Measurements from ENCODE around the gene RFESD. TPM values are rescaled to one million over a fixed set of nuclear protein-coding genes. Genes with fewer than 3 reads are reported as not detected.
A peak's percentile ranks its signal among the peaks of the same experiment; 100 is the strongest.

Gene RFESD
- total RNA-seq, 4 donors from 2014 or later, result 2.4 to 9.8 (median 6.2) TPM

DNA sequence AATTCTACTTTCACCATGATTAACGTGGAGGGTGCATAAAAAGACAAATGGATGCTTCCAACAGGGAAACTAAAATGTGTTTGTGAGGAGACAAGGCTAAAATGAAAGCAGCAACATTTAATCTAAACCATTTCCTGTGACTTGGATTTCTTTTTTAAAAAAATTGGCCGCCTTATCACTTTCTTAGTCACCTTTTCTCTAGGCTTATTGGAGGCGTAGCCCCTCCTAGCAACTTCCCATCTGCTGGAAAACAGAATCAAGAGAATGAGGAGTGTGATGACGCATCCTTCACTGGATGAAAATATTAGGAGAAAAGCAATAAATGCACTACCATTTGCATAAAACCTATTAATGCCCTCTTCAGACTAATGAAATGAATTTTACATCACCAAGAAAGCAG lies 27.5 kb upstream of the RFESD start:
- intact Hi-C loops (cut with DNase I; ENCODE audit: low total_unique reads), result no loop called here
- TF ChIP-seq POLR2A (IDR thresholded peaks at IDR 0.05) (no peak), CTCF (IDR thresholded peaks at IDR 0.05) (no peak)
- no peak for DNase-seq (ENCODE audit: low spot score in 2 of 2)
- WGBS, 2 donors, result 70 to 72% methylated on average over 4 of the region's 4 CpGs
- H3K4me3 ChIP-seq (ENCODE audit: low read depth, poor library complexity, severe bottlenecking), result no peak overlapping the region

DNA sequence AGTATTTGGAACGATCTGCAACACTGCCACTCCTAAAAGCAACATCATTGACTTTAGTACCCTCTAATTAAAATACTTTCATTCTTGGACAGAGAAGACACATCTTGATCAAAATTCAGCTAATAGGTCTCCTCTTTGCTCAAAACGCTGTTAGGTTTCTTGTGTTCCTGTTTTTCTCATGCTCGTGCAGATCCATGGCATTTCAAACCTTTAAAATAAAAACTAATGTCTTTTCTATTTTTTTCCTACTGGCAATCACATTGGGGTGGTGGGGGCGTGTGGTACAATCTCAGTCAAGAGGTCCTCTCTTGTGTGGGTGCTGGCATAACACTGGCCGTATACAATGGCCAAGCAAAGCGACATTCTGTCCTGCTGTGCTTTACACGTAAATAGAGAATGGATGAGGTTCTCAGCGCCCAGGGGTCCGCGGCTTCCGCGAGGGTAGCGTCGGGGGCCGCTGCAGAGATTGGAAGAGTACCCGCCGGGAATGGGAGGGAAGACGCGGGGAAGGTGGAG lies 27.0 kb upstream of the RFESD start:
- no peak overlapping the region for H3K4me3 ChIP-seq (ENCODE audit: low read depth, poor library complexity, severe bottlenecking)
- DNase-seq (ENCODE audit: low spot score in 2 of 2), result no peak
- intact Hi-C loops (cut with DNase I; ENCODE audit: low total_unique reads), result no loop called here
- 9 to 11% methylated on average over 19 of the region's 19 CpGs for WGBS, 2 donors
- no peak for TF ChIP-seq POLR2A (IDR thresholded peaks at IDR 0.05)
- no peak for TF ChIP-seq CTCF (IDR thresholded peaks at IDR 0.05)

DNA sequence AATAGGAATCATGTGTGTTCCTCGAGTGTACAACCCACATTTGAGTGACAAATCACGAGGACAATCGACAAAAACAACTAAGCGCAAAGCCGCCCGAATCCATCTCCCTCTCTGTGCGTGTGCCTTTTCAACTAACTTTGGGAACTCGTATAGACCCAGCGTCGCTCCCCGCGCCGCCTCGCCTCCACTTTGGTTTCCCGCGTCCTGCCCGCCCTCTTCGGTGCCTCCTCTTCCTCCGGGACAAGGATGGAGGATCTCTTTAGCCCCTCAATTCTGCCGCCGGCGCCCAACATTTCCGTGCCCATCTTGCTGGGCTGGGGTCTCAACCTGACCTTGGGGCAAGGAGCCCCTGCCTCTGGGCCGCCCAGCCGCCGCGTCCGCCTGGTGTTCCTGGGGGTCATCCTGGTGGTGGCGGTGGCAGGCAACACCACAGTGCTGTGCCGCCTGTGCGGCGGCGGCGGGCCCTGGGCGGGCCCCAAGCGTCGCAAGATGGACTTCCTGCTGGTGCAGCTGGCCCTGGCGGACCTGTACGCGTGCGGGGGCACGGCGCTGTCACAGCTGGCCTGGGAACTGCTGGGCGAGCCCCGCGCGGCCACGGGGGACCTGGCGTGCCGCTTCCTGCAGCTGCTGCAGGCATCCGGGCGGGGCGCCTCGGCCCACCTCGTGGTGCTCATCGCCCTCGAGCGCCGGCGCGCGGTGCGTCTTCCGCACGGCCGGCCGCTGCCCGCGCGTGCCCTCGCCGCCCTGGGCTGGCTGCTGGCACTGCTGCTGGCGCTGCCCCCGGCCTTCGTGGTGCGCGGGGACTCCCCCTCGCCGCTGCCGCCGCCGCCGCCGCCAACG lies 26.3 kb upstream of the RFESD start, which contains the start of gene GPR150:
GPR150 (plus strand) TSS at position 58 of the 840 bp plus-strand sequence; CDS start at position 247, 189 bp downstream.
- intact Hi-C loops (cut with DNase I; ENCODE audit: low total_unique reads), result no loop called here
- WGBS, 2 donors, result 0 to 1% methylated on average over 19 to 23 of the region's 85 CpGs
- peak in 1 of 2 donors; percentile 89 for DNase-seq (ENCODE audit: low spot score in 2 of 2)
- H3K4me3 ChIP-seq (ENCODE audit: low read depth, poor library complexity, severe bottlenecking), result peak within 1 kb of the TSS; percentile 39
- no peak for TF ChIP-seq POLR2A (IDR thresholded peaks at IDR 0.05)
- no peak for TF ChIP-seq CTCF (IDR thresholded peaks at IDR 0.05)

GRCh38 chr5:95620870-95621838 lies 25.4 kb upstream of the RFESD start:
- 4 to 10% methylated on average over 22 to 39 of the region's 92 CpGs for WGBS, 2 donors
- peak overlapping the region; percentile 39 for H3K4me3 ChIP-seq (ENCODE audit: low read depth, poor library complexity, severe bottlenecking)
- TF ChIP-seq POLR2A (IDR thresholded peaks at IDR 0.05) (no peak), CTCF (IDR thresholded peaks at IDR 0.05) (no peak)
- peak in 1 of 2 donors; percentile 86 for DNase-seq (ENCODE audit: low spot score in 2 of 2)
- intact Hi-C loops (cut with DNase I; ENCODE audit: low total_unique reads), result no loop called here

DNA sequence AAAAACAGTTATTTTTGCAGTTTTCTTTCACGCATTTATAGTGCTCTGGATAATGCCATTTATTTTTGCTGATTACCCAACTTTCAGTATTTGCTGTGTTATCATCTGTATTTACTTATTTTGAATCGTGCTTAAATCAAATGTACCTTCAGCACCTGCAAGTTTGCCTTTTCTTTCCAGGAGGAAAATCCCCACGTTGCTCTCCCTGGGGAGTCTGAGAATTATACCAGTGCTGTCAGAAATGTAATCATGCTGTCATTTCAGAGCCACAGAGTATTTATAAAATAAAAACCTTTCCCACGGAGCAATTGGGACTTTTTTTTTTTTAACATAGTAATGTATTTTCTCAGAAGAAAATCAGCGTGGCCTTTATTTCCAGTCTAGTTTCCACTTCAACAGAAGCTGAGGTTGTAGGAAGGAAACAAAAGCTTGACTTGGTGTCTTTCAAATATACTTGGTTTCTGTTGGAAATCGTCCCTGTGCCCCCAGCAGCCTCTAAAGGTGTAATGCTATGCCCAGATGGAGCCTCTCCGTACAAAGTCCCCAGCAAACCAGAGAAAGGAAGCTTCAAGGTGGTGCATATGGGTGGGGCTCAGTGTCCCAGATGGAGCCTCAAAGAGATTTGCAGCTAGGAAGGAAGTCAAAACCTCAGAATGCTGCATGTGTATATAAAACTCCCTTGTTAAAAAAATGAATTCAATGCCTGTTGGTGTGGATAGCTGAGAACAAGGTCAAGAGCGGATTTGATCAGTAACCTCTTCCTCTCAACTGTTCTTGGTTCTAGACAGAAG lies 24.5 kb upstream of the RFESD start:
- H3K4me3 ChIP-seq (ENCODE audit: low read depth, poor library complexity, severe bottlenecking), result no peak overlapping the region
- TF ChIP-seq CTCF (IDR thresholded peaks at IDR 0.05) (no peak), POLR2A (IDR thresholded peaks at IDR 0.05) (no peak)

More for the DNA sequence above, 24.5 kb upstream of the RFESD start:
- WGBS, 2 donors, result 68 to 70% methylated on average over 8 of the region's 8 CpGs
- intact Hi-C loops (cut with DNase I; ENCODE audit: low total_unique reads), result no loop called here
- no peak for DNase-seq (ENCODE audit: low spot score in 2 of 2)

All from lower leg skin (tissue), 4 donors.